A673 (cell line): ENCODE measurements around the gene GAK. TPM values are rescaled to one million over a fixed set of nuclear protein-coding genes. Genes with fewer than 3 reads are reported as not detected.
A peak's percentile ranks its signal among the peaks of the same experiment; 100 is the strongest.

ENCODE experiments used
- BruUV-seq: library from RNA; stranded (reverse); fragments of 400-500 nt; replicated peaks from 2 replicates; lab custom pipeline; 2021; lab: Mats Ljungman, UMichigan
- CTCF ChIA-PET: fragments of 300-600 bp; sonication (Branson Sonifier 250); formaldehyde crosslinking; loops from one replicate; lab custom pipeline; 2022; ENCODE audit warnings: antibody characterized with exemption; lab: Charles Lee
- POLR2A ChIA-PET: fragments of 300-600 bp; sonication (Branson Sonifier 250); formaldehyde crosslinking; loops from one replicate; lab custom pipeline; 2022; ENCODE audit warnings: antibody characterized with exemption; ENCODE audit not compliant: low non-redundant PET; lab: Charles Lee
- DNase-seq: peaks from one replicate; pipeline ENCODE4 v3.0.0-alpha.2; 2015; ENCODE audit warnings: low spot score
- H3K27ac ChIP-seq: fragments of 200-600 bp; sonication (generic); 2 replicates; pipeline ENCODE4 v1.5.1; 2016; ENCODE audit warnings: mixed run types, low read depth, mild to moderate bottlenecking, mixed read lengths, antibody characterized with exemption, low read length; ENCODE audit not compliant: poor library complexity, severe bottlenecking
- H3K27me3 ChIP-seq: fragments of 200-600 bp; sonication (generic); replicated peaks from 2 replicates; pipeline ENCODE4 v1.6.1; 2017; ENCODE audit warnings: mixed run types, low read depth, mild to moderate bottlenecking, mixed read lengths, antibody characterized with exemption, low read length; ENCODE audit not compliant: insufficient read depth, poor library complexity
- H3K36me3 ChIP-seq: fragments of 200-600 bp; sonication (generic); 2 replicates; pipeline ENCODE4 v1.6.1; 2016; ENCODE audit warnings: mixed run types, mild to moderate bottlenecking, mixed read lengths, antibody characterized with exemption, low read length; ENCODE audit not compliant: insufficient read depth, poor library complexity, severe bottlenecking
- H3K4me1 ChIP-seq: fragments of 200-600 bp; sonication (generic); 2 replicates; pipeline ENCODE4 v1.6.1; 2017; ENCODE audit warnings: mixed run types, mild to moderate bottlenecking, mixed read lengths, antibody characterized with exemption, low read length; ENCODE audit not compliant: insufficient read depth, poor library complexity, severe bottlenecking
- H3K4me3 ChIP-seq: fragments of 200-600 bp; sonication (generic); 2 replicates; pipeline ENCODE4 v1.5.1; 2016; ENCODE audit warnings: low read depth, mixed run types, mild to moderate bottlenecking, mixed read lengths, low read length; ENCODE audit not compliant: poor library complexity, severe bottlenecking
- H3K9me3 ChIP-seq: fragments of 200-600 bp; sonication (generic); 2 replicates; pipeline ENCODE4 v1.6.1; 2016; ENCODE audit warnings: mixed run types, low read depth, mild to moderate bottlenecking, mixed read lengths, antibody characterized with exemption, low read length; ENCODE audit not compliant: poor library complexity, severe bottlenecking
- EZH2 ChIP-seq: fragments of 200-600 bp; sonication (generic); IDR thresholded peaks from 2 replicates; pipeline ENCODE4 v1.6.1; 2017; ENCODE audit warnings: borderline replicate concordance, low read depth, mild to moderate bottlenecking, mixed read lengths, antibody characterized with exemption, low read length; ENCODE audit not compliant: poor library complexity, severe bottlenecking
- intact Hi-C: fragments of 100-400 bp; cut with micrococcal nuclease; formaldehyde crosslinking; loops from one replicate; pipeline ENCODE4 v1.10.0; 2022; ENCODE audit not compliant: unreplicated experiment
- total RNA-seq: library from RNA; stranded (reverse); gene quantifications from 2 replicates; pipeline ENCODE4 v1.2.3, GENCODE V29; 2021
- TF ChIP-seq, protein P1 (sequence below): fragments of 300-800, 200-600 bp; sonication (generic); conservative IDR thresholded peaks from 2 replicates; pipeline ENCODE4 v1.5.1; 2017; ENCODE audit warnings: low read depth, mild to moderate bottlenecking, antibody characterized with exemption, low read length, moderate library complexity, mixed read lengths

GAK gene
- total RNA-seq, 1 experiment from 2014 or later = 96.2 TPM

DNA sequence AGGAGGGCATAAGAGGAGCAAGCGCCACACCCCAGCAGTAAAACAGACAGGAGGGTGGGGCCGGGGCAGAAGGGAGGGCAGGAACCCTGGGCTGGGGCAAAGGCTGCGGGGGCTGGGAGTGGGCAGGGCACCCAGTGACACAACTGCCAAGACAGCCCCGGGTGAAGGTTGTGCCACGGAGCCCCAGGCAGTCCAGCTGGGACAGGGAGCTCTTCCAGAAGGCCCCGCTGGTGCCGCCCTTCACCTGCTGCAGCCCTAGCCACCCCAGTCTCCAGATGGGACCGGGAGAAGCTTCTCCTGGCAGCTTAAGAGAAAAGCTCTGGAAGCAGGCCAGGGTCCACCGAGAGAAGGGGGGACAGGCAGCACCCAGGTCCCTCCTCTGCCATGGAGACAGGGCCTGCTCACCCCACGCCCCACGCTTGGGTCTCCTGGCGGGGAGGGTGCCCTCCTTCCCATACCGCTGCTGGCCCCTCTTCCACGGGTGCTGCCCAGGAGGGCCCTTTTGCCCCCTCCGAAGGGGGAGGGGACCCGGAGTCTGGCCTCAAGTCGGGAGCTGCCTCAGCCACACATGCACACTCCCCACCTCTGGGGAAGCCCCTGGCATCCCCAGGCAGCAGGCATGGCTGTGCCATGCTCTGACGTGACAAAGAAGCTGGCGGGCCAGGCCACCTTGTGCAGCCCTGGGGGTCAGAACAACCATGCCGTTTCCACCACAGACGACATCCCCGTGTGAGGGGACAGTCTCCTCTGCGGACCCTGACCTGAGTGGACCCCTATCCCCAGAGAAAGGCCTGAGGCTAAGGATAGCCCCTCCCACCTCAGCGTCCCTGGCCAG is 39.8 kb upstream of the GAK start:
- CTCF ChIA-PET = no interaction called here
- Histone ChIP-seq H3K36me3 (no peaks in the 10 kb centered on the region), H3K4me3 (peak overlapping the region; percentile 76), H3K4me1 (no peaks in the 10 kb centered on the region), H3K27me3 (no peaks in the 10 kb centered on the region), H3K9me3 (no peaks in the 10 kb centered on the region), H3K27ac (no peak overlapping the region)
- intact Hi-C loops = no loop called here
- no peak for TF ChIP-seq EZH2
- TF ChIP-seq, protein P1, sequence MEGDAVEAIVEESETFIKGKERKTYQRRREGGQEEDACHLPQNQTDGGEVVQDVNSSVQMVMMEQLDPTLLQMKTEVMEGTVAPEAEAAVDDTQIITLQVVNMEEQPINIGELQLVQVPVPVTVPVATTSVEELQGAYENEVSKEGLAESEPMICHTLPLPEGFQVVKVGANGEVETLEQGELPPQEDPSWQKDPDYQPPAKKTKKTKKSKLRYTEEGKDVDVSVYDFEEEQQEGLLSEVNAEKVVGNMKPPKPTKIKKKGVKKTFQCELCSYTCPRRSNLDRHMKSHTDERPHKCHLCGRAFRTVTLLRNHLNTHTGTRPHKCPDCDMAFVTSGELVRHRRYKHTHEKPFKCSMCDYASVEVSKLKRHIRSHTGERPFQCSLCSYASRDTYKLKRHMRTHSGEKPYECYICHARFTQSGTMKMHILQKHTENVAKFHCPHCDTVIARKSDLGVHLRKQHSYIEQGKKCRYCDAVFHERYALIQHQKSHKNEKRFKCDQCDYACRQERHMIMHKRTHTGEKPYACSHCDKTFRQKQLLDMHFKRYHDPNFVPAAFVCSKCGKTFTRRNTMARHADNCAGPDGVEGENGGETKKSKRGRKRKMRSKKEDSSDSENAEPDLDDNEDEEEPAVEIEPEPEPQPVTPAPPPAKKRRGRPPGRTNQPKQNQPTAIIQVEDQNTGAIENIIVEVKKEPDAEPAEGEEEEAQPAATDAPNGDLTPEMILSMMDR = no peak
- POLR2A ChIA-PET = no interaction called here
- BruUV-seq = no TSS peak
- no peak for DNase-seq

DNA sequence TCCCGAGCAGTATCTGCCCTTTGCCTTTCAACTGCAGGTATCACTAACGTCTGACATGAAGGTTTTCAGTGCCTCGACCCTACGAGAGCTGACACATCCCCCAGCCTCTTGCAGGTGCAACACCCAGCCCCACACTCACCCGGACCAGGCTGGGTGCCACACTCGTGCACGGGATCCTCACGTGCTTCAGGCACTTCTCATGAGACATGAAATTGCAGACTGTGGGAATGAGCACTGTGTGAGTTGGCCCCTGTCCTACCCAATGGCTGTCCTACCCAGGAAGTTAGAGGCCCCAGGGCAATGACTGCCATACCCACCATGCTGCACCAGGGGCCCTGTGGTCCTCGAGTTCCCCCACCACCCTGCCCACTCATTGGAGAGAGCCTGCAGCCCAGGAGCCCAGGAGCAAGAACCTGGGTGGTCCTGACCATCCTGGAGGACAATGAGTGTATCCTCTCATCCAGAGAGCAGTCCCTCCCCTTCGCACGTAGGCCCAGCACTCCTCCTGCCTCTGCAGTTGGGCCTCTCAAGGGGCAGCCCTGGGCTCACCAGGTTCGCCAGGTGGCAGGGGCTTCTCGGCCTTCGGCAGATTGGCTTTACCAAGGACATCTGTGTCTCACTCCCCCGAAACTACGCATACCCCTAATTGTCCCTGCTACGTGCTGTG is 38.9 kb upstream of the GAK start:
- Histone ChIP-seq H3K4me3 (no peak overlapping the region), H3K9me3 (no peaks in the 10 kb centered on the region), H3K27me3 (no peaks in the 10 kb centered on the region), H3K36me3 (no peaks in the 10 kb centered on the region), H3K27ac (no peak overlapping the region), H3K4me1 (no peaks in the 10 kb centered on the region)
- TF ChIP-seq EZH2 = no peak
- TF ChIP-seq, protein P1 = no peak
- no TSS peak for BruUV-seq
- ChIA-PET POLR2A (no interaction called here), CTCF (no interaction called here)
- DNase-seq = no peak
- intact Hi-C loops = no loop called here

DNA sequence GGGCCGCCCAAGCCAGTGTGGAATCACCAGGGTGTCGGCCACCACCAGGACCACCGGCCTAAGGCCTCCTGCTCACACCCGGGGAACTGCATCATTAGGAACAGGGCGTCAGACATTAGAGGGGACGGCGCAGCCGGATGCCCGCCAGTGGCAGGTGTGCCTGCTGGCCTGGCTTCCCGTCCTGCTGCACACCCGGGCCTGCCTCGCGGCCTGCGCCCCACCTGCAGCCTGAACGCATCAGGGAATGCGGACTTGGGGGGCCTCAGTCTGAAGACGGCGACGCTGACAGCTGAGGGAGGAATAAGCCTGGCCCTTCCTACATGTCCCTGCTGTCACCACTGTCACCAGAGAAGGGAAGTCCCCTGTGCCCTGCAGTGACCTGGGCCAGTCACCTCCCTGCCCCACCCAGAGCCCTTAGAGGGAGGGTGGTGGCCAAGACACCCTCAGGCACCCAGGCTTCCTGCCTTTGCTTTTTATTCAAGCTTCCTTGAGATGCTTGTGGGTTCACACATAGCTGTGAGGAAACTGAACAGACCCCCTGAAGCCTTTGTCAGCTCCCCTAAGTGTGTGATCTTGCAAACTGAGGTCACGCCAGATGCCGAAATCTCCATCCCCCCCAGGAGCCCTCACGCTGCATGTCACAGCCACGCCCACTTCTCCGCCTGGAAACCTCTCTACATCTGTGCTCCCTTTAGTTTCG is 38.1 kb upstream of the GAK start:
- TF ChIP-seq EZH2 = no peak
- TF ChIP-seq, protein P1 = no peak
- intact Hi-C loops = no loop called here
- H3K4me3 ChIP-seq = no peak overlapping the region
- ChIA-PET CTCF (no interaction called here), POLR2A (no interaction called here)
- no peaks in the 10 kb centered on the region for H3K4me1 ChIP-seq
- no peaks in the 10 kb centered on the region for H3K9me3 ChIP-seq
- no peak for DNase-seq
- no peaks in the 10 kb centered on the region for H3K36me3 ChIP-seq
- BruUV-seq = no TSS peak
- no peaks in the 10 kb centered on the region for H3K27me3 ChIP-seq
- H3K27ac ChIP-seq = no peak overlapping the region
